ENCODE measurements around the gene CDKN2C.
A peak's percentile ranks its signal among the peaks of the same experiment; 100 is the strongest.
"Not testable (repeated sequence)": the region's sequence is repeated elsewhere in the genome, so short reads cannot be mapped to it uniquely, and the experiment has no call there.

Gene CDKN2C

DNA sequence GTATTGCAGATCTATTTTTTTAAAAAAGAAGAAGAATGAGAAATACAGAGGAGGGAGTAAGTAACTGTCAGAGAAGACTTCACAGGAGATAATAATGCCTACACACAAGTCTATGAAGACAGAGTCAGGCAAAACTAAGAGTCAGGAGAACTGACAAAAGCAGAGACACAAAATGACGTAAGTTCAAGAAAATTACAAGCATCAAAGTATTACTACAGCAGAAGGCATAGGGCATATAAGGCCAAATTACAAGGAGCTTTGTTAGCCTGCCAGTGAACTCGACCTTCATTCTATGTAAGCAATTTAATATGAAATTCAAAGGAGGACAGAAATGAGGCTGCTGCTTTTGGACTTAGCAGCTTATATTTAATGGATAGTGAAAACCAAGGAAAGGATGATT is 33.7 kb upstream of the CDKN2C start:
- Histone ChIP-seq H3K27me3 (ENCODE audit: control insufficient read depth, insufficient read depth, low read length) (no peaks in the 10 kb centered on the region), H3K9me3 (ENCODE audit: control insufficient read depth, insufficient read depth, low read depth, low read length) (no peaks in the 10 kb centered on the region), H3K36me3 (ENCODE audit: control insufficient read depth, insufficient read depth, low read length) (no peaks in the 10 kb centered on the region), H3K27ac (ENCODE audit: low read depth, low read length) (no peak overlapping the region), H3K9ac (ENCODE audit: low read length) (no peak overlapping the region), H3K4me1 (ENCODE audit: control insufficient read depth, insufficient read depth, low read length) (peaks cover 7% of the 10 kb centered on the region; the same call in 1 of the 2 replicates), H3K4me3 (ENCODE audit: low read depth, low read length) (no peak overlapping the region)

- H3K27ac ChIP-seq (ENCODE audit: low read depth, low read length) = no peak overlapping the region
- no peaks in the 10 kb centered on the region for H3K27me3 ChIP-seq (ENCODE audit: control insufficient read depth, insufficient read depth, low read length)
- H3K9me3 ChIP-seq (ENCODE audit: control insufficient read depth, insufficient read depth, low read depth, low read length) = no peaks in the 10 kb centered on the region
- no peak overlapping the region for H3K4me3 ChIP-seq (ENCODE audit: low read depth, low read length)
- H3K36me3 ChIP-seq (ENCODE audit: control insufficient read depth, insufficient read depth, low read length) = no peaks in the 10 kb centered on the region
- peaks cover 7% of the 10 kb centered on the region; the same call in 1 of the 2 replicates for H3K4me1 ChIP-seq (ENCODE audit: control insufficient read depth, insufficient read depth, low read length)
- H3K9ac ChIP-seq (ENCODE audit: low read length) = no peak overlapping the region
These were observed 29.8 kb upstream of the CDKN2C start for GRCh38 chr1:50940291-50940690.

DNA sequence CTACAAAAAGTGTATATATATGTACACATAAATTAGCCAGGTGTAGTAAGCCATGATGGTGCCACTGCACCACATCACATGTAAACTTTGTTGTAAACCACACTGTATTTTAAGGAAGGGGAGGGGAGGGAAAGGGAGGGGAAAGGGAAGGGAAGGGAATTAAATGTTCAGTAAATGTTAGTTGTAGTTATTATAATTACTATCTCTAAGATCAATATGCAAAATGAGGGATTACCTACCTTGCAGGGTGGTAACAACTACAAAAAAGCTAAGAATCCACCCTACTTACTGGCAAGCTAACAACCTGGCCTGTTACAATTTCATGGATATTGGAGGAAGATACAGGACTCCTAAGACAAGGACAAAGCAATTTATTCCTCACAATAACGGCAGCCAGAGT is 27.7 kb upstream of the CDKN2C start:
- H3K9me3 ChIP-seq (ENCODE audit: control insufficient read depth, insufficient read depth, low read depth, low read length) = no peaks in the 10 kb centered on the region
- no peaks in the 10 kb centered on the region for H3K4me1 ChIP-seq (ENCODE audit: control insufficient read depth, insufficient read depth, low read length)
- H3K27me3 ChIP-seq (ENCODE audit: control insufficient read depth, insufficient read depth, low read length) = no peaks in the 10 kb centered on the region

DNA sequence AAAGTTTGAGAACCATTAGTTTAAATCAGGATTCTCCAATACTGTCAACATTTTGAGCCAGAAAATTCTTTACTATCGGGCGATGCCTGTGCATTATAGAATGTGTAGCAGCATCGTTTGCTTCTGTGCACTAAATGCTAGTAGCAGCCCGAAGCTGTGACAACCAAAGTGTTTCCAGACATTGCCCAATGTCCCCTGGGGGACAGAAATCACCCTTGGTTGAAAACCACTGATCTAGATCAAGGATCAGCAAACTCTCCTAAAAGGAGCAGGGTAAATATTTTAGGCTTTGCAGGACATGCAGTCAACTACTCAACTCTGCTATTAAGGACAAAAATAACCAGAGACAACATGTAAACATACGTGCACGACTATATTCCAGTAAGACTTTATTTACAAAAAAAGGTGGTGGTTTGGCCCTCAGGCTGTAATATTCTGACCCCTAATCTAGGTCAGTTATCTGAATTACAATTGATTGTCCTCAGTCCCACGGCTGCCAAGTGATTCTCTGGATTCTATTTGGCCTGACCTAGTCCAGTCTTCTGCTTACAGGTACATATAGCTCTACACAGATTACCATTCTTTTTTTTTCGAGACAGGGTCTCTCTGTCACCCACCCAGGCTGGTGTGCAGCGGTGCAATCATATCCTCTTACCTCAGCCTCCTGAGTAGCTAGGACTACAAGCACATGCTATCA is 20.6 kb upstream of the CDKN2C start:
- H3K4me3 ChIP-seq (ENCODE audit: low read depth, low read length) = no peak overlapping the region
- peaks cover 2% of the 10 kb centered on the region; the same call in 1 of the 2 replicates for H3K9me3 ChIP-seq (ENCODE audit: control insufficient read depth, insufficient read depth, low read depth, low read length)
- H3K9ac ChIP-seq (ENCODE audit: low read length) = no peak overlapping the region
- peaks cover 4% of the 10 kb centered on the region; the same call in 1 of the 2 replicates for H3K36me3 ChIP-seq (ENCODE audit: control insufficient read depth, insufficient read depth, low read length)
- no peaks in the 10 kb centered on the region for H3K4me1 ChIP-seq (ENCODE audit: control insufficient read depth, insufficient read depth, low read length)
- H3K27ac ChIP-seq (ENCODE audit: low read depth, low read length) = no peak overlapping the region
- H3K27me3 ChIP-seq (ENCODE audit: control insufficient read depth, insufficient read depth, low read length) = no peaks in the 10 kb centered on the region

More for the DNA sequence above, 27.7 kb upstream of the CDKN2C start:
- H3K9ac ChIP-seq (ENCODE audit: low read length) = no peak overlapping the region
- no peaks in the 10 kb centered on the region for H3K36me3 ChIP-seq (ENCODE audit: control insufficient read depth, insufficient read depth, low read length)
- H3K27ac ChIP-seq (ENCODE audit: low read depth, low read length) = no peak overlapping the region
- H3K4me3 ChIP-seq (ENCODE audit: low read depth, low read length) = no peak overlapping the region

DNA sequence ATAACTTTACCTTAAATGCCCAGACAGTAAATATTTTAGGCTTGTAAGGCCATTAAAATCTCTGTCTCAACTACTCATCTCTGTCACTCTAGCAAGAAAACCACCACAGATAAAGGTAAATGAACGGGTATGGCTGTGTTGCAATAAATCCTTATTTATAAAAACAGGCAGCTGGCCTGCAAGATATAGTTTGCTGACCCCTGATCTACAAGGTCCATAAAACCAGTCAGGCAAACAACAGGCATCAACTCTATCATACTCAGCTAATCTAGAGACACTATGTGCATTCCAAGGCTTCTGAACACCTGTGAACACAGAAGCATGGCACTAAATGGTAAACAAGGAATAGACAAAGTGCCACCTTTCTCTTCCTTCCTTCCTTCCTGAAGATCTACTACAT is 19.6 kb upstream of the CDKN2C start:
- no peak overlapping the region for H3K4me3 ChIP-seq (ENCODE audit: low read depth, low read length)
- no peak overlapping the region for H3K9ac ChIP-seq (ENCODE audit: low read length)
- H3K27ac ChIP-seq (ENCODE audit: low read depth, low read length) = no peak overlapping the region
- no peaks in the 10 kb centered on the region for H3K4me1 ChIP-seq (ENCODE audit: control insufficient read depth, insufficient read depth, low read length)
- H3K36me3 ChIP-seq (ENCODE audit: control insufficient read depth, insufficient read depth, low read length) = peaks cover 4% of the 10 kb centered on the region; the same call in 1 of the 2 replicates
- peaks cover 2% of the 10 kb centered on the region; the same call in 1 of the 2 replicates for H3K9me3 ChIP-seq (ENCODE audit: control insufficient read depth, insufficient read depth, low read depth, low read length)
- no peaks in the 10 kb centered on the region for H3K27me3 ChIP-seq (ENCODE audit: control insufficient read depth, insufficient read depth, low read length)

GRCh38 chr1:50952566-50952965 is 17.5 kb upstream of the CDKN2C start:
- not testable (repeated sequence) for H3K4me3 ChIP-seq (ENCODE audit: low read depth, low read length); H3K4me1 ChIP-seq (ENCODE audit: control insufficient read depth, insufficient read depth, low read length); H3K27me3 ChIP-seq (ENCODE audit: control insufficient read depth, insufficient read depth, low read length); H3K27ac ChIP-seq (ENCODE audit: low read depth, low read length); H3K36me3 ChIP-seq (ENCODE audit: control insufficient read depth, insufficient read depth, low read length); H3K9ac ChIP-seq (ENCODE audit: low read length); H3K9me3 ChIP-seq (ENCODE audit: control insufficient read depth, insufficient read depth, low read depth, low read length)

DNA sequence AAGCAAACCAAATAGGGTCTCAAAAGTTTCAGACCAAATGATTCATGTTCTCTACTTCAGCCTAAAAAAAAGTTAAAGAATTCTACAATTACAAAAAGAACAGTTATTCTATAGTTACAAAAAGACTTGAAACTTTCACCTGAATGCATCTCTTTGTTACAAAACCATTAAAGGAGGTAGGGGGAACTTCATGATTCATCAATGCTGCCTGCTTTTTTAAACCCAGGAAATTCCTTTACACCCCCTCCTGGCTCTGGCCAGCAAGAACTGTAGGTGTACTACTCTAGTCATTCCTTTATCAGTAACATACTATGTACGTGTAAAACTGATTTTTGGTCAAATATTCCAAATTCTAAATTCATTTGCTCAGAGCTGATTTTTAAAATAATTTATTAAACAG is 14.9 kb upstream of the CDKN2C start:
- peaks cover 4% of the 10 kb centered on the region; the same call in 1 of the 2 replicates for H3K36me3 ChIP-seq (ENCODE audit: control insufficient read depth, insufficient read depth, low read length)

DNA sequence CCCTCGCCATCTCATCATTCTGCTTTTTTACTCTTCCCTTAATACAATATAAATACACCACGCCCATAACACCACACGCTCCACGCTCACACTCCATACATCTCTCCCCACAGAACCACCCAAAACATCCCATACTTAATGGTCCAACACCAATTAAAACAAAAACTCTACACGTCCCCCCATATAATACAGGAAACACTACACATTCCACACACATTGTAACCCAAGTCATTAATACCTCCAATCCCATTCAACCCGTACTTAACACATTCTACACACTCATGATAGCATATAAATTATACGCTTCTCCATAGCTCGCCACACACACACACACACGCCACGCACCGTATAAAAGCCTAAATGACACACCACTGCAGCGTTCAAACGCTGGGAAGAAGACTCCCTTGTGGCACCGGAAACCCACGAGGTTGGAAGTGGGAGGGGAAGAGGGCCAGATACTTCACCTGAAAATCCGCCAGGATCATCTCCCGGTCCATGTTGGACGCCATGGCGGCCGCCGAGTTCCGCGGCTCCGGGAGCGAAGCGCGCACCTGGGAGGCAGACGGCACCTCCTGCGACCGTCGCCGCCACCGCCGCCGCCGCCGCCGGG is 10.6 kb upstream of the CDKN2C start:
- no peak overlapping the region for H3K27ac ChIP-seq (ENCODE audit: low read depth, low read length)
- peak overlapping the region; percentile 99 for H3K4me3 ChIP-seq (ENCODE audit: low read depth, low read length)
- no peaks in the 10 kb centered on the region for H3K9me3 ChIP-seq (ENCODE audit: control insufficient read depth, insufficient read depth, low read depth, low read length)
- H3K9ac ChIP-seq (ENCODE audit: low read length) = peak overlapping the region; percentile 86
- no peaks in the 10 kb centered on the region for H3K36me3 ChIP-seq (ENCODE audit: control insufficient read depth, insufficient read depth, low read length)
- H3K27me3 ChIP-seq (ENCODE audit: control insufficient read depth, insufficient read depth, low read length) = peaks cover 9% of the 10 kb centered on the region
- peaks cover 5% of the 10 kb centered on the region; the same call in 1 of the 2 replicates for H3K4me1 ChIP-seq (ENCODE audit: control insufficient read depth, insufficient read depth, low read length)

More for the DNA sequence above, 14.9 kb upstream of the CDKN2C start:
- Histone ChIP-seq H3K4me3 (ENCODE audit: low read depth, low read length) (no peak overlapping the region), H3K27me3 (ENCODE audit: control insufficient read depth, insufficient read depth, low read length) (no peaks in the 10 kb centered on the region), H3K9me3 (ENCODE audit: control insufficient read depth, insufficient read depth, low read depth, low read length) (peaks cover 2% of the 10 kb centered on the region; the same call in 1 of the 2 replicates), H3K9ac (ENCODE audit: low read length) (no peak overlapping the region), H3K4me1 (ENCODE audit: control insufficient read depth, insufficient read depth, low read length) (peaks cover 5% of the 10 kb centered on the region; the same call in 1 of the 2 replicates), H3K27ac (ENCODE audit: low read depth, low read length) (no peak overlapping the region)

GRCh38 chr1:50959913-50960844 is 9.9 kb upstream of the CDKN2C start, which contains the start of gene FAF1:
TSS of gene FAF1 (minus strand) at chr1:50960267. CDS start at chr1:50959811, 456 bp downstream.
- Histone ChIP-seq H3K27me3 (ENCODE audit: control insufficient read depth, insufficient read depth, low read length) (peaks cover 16% of the 10 kb centered on the region), H3K9me3 (ENCODE audit: control insufficient read depth, insufficient read depth, low read depth, low read length) (no peaks in the 10 kb centered on the region), H3K4me1 (ENCODE audit: control insufficient read depth, insufficient read depth, low read length) (peaks cover 5% of the 10 kb centered on the region; the same call in 1 of the 2 replicates), H3K36me3 (ENCODE audit: control insufficient read depth, insufficient read depth, low read length) (no peaks in the 10 kb centered on the region), H3K9ac (ENCODE audit: low read length) (peak within 1 kb of the TSS; percentile 86), H3K27ac (ENCODE audit: low read depth, low read length) (no peak within 1 kb of the TSS), H3K4me3 (ENCODE audit: low read depth, low read length) (peak within 1 kb of the TSS; percentile 99)

DNA sequence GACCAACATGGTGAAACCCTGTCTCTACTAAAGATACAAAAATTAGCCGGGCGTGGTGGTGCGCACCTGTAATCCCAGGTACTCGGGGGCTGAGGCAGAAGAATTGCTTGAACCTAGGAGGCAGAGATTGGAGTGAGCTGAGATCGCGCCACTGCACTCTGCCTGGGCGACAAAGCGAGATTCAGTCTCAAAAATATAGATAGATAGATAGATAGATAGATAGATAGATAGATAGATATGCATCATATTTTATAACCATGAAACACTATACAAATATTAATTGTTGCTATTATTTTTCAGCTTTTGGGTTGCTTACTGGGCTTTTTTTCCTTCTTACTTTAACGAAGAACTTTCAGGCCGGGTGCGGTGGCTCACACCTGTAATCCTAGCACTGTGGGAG is 5.2 kb upstream of the CDKN2C start:
- no peaks in the 10 kb centered on the region for H3K36me3 ChIP-seq (ENCODE audit: control insufficient read depth, insufficient read depth, low read length)
- no peaks in the 10 kb centered on the region for H3K9me3 ChIP-seq (ENCODE audit: control insufficient read depth, insufficient read depth, low read depth, low read length)
- H3K4me3 ChIP-seq (ENCODE audit: low read depth, low read length) = no peak overlapping the region
- peaks cover 61% of the 10 kb centered on the region for H3K27me3 ChIP-seq (ENCODE audit: control insufficient read depth, insufficient read depth, low read length)
- H3K27ac ChIP-seq (ENCODE audit: low read depth, low read length) = no peak overlapping the region
- H3K9ac ChIP-seq (ENCODE audit: low read length) = no peak overlapping the region
- H3K4me1 ChIP-seq (ENCODE audit: control insufficient read depth, insufficient read depth, low read length) = 0 out of 2 replicates have a peak, but pooled peaks cover 4% of the 10 kb centered on the region
